Body of pancreas (tissue), 4 donors: Measurements from ENCODE around the gene PRPS1L1.

Experiments used
- POLR2A ChIP-seq, 3 donors: fragments of 450-650 bp; IDR thresholded peaks; one replicate each; pipeline ENCODE4 v1.6.1; 2016; ENCODE audit warnings: antibody characterized with exemption in 3 of 3, mild to moderate bottlenecking in 2 of 3
- TF ChIP-seq, protein P1 (sequence below), 7 experiments: fragments of 450-650 bp in 4 of 7; fragments of 200-600 bp in 3 of 7; sonication (generic) in 3 of 7; IDR thresholded peaks; one replicate each; pipeline ENCODE4 v1.5.1; 2016 to 2019; ENCODE audit warnings: antibody characterized with exemption in 7 of 7

DNA sequence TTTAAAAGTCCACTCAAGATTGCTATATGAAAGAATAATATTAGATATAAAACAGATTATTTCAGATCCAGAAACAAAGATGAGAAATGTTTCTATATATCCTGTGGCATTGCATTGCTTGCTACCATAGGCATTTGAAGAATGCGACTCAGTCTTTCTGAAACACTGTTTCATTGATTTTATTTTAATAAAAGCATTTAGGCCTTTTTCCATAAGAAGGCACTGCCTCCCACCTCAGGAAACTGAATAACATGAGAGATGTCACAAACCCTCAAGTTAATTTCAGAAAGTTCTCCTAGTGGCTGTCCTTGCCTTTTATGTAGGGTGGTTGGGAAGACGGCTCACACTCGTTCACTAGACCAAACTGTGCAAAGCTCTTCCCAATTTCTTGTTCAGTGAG lies 23.3 kb downstream of the PRPS1L1 start:
- TF ChIP-seq, protein P1, sequence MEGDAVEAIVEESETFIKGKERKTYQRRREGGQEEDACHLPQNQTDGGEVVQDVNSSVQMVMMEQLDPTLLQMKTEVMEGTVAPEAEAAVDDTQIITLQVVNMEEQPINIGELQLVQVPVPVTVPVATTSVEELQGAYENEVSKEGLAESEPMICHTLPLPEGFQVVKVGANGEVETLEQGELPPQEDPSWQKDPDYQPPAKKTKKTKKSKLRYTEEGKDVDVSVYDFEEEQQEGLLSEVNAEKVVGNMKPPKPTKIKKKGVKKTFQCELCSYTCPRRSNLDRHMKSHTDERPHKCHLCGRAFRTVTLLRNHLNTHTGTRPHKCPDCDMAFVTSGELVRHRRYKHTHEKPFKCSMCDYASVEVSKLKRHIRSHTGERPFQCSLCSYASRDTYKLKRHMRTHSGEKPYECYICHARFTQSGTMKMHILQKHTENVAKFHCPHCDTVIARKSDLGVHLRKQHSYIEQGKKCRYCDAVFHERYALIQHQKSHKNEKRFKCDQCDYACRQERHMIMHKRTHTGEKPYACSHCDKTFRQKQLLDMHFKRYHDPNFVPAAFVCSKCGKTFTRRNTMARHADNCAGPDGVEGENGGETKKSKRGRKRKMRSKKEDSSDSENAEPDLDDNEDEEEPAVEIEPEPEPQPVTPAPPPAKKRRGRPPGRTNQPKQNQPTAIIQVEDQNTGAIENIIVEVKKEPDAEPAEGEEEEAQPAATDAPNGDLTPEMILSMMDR (IDR thresholded peaks at IDR 0.05), result no peak
- TF ChIP-seq POLR2A (IDR thresholded peaks at IDR 0.05), result no peak
